Stimulated activated naive B cell treated with anti-CD40 and anti-IgM and Interleukin-4, amounts not matched to agents 10 μg/mL and 1 μg/mL and 100 μg/mL, for 72 hours (primary cell): ENCODE results near the gene CLPTM1L.
"Not testable (repeated sequence)": the region's sequence is repeated elsewhere in the genome, so short reads cannot be mapped to it uniquely, and the experiment has no call there.

Experiments used
- ATAC-seq, 2 donors: fragments of 150-1000 bp; cut with Tn5 transposase; replicated peaks; 2 replicates each; pipeline ENCODE4 v1.10.0; 2021; ENCODE audit warnings: moderate library complexity in 1 of 2
- DNase-seq: peaks from one replicate; pipeline ENCODE4 v3.0.0; 2021
- H3K27ac Mint-ChIP-seq: one replicate; pipeline ENCODE4 v1.8.0; 2022; ENCODE audit warnings: mild to moderate bottlenecking, mixed read lengths
- H3K27me3 Mint-ChIP-seq, 2 donors: one replicate each; pipeline ENCODE4 v1.8.0; 2022; ENCODE audit warnings: mixed read lengths in 2 of 2
- H3K36me3 Mint-ChIP-seq, 2 donors: one replicate each; pipeline ENCODE4 v1.8.0; 2022; ENCODE audit warnings: mixed read lengths in 2 of 2, mild to moderate bottlenecking in 1 of 2
- H3K4me1 Mint-ChIP-seq, 2 donors: one replicate each; pipeline ENCODE4 v1.8.0; 2022; ENCODE audit warnings: mixed read lengths in 2 of 2, mild to moderate bottlenecking in 1 of 2
- H3K4me3 Mint-ChIP-seq, 2 donors: one replicate each; pipeline ENCODE4 v1.8.0; 2022; ENCODE audit warnings: mild to moderate bottlenecking in 2 of 2, mixed read lengths in 2 of 2, moderate library complexity in 1 of 2
- H3K9me3 Mint-ChIP-seq, 2 donors: one replicate each; pipeline ENCODE4 v1.8.0; 2022; ENCODE audit warnings: mixed read lengths in 2 of 2, mild to moderate bottlenecking in 1 of 2

CLPTM1L gene

GRCh38 chr5:1289559-1289958 lies 55.3 kb downstream of the CLPTM1L start:
- not testable (repeated sequence) for ATAC-seq, H3K27ac Mint-ChIP-seq, H3K4me3 Mint-ChIP-seq, H3K4me1 Mint-ChIP-seq, H3K9me3 Mint-ChIP-seq, H3K36me3 Mint-ChIP-seq, DNase-seq
- peaks cover 13 to 23% of the 10 kb centered on the region in 2 donors for H3K27me3 Mint-ChIP-seq

DNA sequence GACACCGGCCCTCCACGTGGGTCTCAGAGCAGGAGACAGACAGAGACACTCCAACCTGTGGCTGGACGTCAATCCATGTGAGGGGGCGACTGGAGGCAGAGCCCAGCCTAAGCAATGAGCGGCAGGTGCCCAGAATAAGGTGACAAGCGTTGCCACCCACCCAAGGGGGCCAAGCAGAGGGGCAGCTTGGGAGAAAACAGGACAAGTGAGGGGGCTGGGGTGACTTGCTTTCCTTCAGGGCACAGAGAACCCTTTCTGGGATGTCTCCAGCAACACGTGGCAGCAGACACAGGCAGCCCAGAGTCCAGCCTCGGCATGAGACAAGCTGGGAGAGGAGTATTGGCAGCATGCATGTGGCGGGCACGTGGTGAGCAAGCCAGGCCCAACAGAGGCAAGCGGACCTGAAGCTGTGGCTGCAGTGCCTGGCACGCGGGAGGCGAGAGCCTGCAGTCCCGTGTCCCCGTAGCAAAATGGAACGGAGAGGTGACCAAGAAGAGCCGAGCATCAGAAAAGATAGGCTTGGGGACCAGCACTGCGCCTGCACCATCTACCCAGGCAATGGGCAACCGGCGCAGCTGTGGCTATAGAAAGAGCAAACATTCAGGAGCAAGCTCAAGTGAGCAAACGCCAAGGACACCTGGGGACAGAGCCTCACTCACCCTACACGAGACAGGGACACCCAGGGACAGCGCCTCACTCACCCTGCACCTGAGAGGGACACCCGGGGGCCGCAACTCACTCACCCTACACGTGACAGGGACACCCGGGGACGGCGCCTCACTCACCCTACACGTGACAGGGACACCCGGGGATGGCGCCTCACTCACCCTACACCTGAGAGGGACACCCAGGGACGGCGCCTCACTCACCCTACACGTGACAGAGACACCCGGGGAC lies 56.2 kb downstream of the CLPTM1L start:
- H3K4me3 Mint-ChIP-seq: no peak overlapping the region
- DNase-seq: no peak

DNA sequence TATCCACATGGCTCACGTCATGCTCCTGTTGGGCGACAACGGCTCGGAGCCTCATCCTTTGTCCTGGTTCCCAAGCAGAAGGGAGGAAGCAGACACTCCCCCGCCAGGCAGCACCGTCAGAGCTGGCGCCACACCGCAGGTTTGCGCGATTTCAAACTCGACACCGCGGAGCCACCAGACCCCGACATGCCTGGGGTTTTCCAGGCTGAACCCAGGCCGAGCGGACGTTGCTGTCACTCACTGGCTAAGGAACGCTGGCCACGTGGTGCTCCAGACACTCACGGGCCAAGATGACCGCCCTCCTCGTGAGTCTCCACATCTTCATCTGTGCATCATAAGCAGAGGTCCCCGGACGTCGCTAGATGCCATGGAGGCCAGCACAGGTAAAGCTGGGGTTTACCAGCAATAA lies 59.0 kb downstream of the CLPTM1L start:
- H3K36me3 Mint-ChIP-seq: peaks cover 5 to 10% of the 10 kb centered on the region in 2 donors
- no peak for ATAC-seq
- DNase-seq: no peak
- H3K4me3 Mint-ChIP-seq: no peak overlapping the region
- H3K4me1 Mint-ChIP-seq: no peaks in the 10 kb centered on the region
- H3K9me3 Mint-ChIP-seq: peaks cover 4 to 5% of the 10 kb centered on the region in 2 donors
- no peak overlapping the region for H3K27ac Mint-ChIP-seq
- H3K27me3 Mint-ChIP-seq: peaks cover 0 to 4% of the 10 kb centered on the region in 2 donors

More for the DNA sequence above, 56.2 kb downstream of the CLPTM1L start:
- peaks cover 10 to 22% of the 10 kb centered on the region in 2 donors for H3K27me3 Mint-ChIP-seq
- peaks cover 5 to 10% of the 10 kb centered on the region in 2 donors for H3K36me3 Mint-ChIP-seq
- peaks cover 4 to 5% of the 10 kb centered on the region in 2 donors for H3K9me3 Mint-ChIP-seq
- no peak for ATAC-seq
- H3K4me1 Mint-ChIP-seq: peaks cover 3 to 4% of the 10 kb centered on the region in 2 donors
- no peak overlapping the region for H3K27ac Mint-ChIP-seq

GRCh38 chr5:1285141-1285540 lies 59.8 kb downstream of the CLPTM1L start:
- no peak overlapping the region for H3K4me3 Mint-ChIP-seq
- peaks cover 4 to 5% of the 10 kb centered on the region in 2 donors for H3K9me3 Mint-ChIP-seq
- H3K27me3 Mint-ChIP-seq: peaks cover 0 to 4% of the 10 kb centered on the region in 2 donors
- H3K36me3 Mint-ChIP-seq: peaks cover 5 to 10% of the 10 kb centered on the region in 2 donors
- no peak overlapping the region for H3K27ac Mint-ChIP-seq
- DNase-seq (no peak), ATAC-seq (no peak)
- no peaks in the 10 kb centered on the region for H3K4me1 Mint-ChIP-seq

GRCh38 chr5:1284336-1284970 lies 60.4 kb downstream of the CLPTM1L start:
- not testable (repeated sequence) for H3K27ac Mint-ChIP-seq, H3K27me3 Mint-ChIP-seq, DNase-seq, H3K36me3 Mint-ChIP-seq, H3K9me3 Mint-ChIP-seq, H3K4me1 Mint-ChIP-seq, ATAC-seq, H3K4me3 Mint-ChIP-seq

DNA sequence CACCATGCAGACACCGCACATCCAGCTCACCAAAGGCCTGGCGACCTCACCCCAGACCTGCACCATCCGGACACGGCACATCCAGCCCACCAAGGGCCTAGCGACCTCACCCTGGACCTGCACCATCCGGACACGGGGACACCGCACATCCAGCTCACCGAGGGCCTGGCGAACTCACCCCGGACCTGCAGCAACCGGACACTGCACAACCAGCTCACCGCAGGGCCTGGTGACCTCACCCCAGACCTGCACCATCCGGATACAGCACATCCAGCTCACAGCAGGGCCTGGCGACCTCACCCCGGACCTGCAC lies 61.2 kb downstream of the CLPTM1L start:
- not testable (repeated sequence) for H3K27me3 Mint-ChIP-seq, DNase-seq, H3K27ac Mint-ChIP-seq, H3K4me3 Mint-ChIP-seq, H3K4me1 Mint-ChIP-seq, H3K9me3 Mint-ChIP-seq, ATAC-seq
- H3K36me3 Mint-ChIP-seq: peaks cover 4 to 10% of the 10 kb centered on the region in 2 donors

DNA sequence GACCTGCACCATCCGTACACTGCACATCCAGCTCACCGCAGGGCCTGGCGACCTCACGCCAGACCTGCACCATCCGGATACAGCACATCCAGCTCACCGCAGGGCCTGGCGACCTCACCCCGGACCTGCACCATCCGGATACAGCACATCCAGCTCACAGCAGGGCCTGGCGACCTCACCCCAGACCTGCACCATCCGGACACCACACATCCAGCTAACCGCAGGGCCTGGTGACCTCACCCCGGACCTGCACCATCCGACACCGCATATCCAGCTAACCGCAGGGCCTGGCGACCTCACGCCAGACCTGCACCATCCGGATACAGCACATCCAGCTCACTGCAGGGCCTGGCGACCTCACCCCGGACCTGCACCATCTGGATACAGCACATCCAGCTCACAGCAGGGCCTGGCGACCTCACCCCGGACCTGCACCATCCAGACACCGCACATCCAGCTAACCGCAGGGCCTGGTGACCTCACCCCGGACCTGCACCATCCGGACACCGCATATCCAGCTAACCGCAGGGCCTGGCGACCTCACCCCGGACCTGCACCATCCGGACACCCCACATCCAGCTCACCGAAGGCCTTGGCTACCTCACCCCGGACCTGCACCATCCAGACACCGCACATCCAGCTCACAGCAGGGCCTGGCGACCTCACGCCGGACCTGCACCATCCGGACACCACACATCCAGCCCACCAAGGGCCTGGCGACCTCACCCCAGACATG lies 61.7 kb downstream of the CLPTM1L start:
- ATAC-seq, DNase-seq, H3K27me3 Mint-ChIP-seq, H3K4me3 Mint-ChIP-seq, H3K4me1 Mint-ChIP-seq, H3K27ac Mint-ChIP-seq, H3K9me3 Mint-ChIP-seq: not testable (repeated sequence)
- peaks cover 1 to 10% of the 10 kb centered on the region in 2 donors for H3K36me3 Mint-ChIP-seq

DNA sequence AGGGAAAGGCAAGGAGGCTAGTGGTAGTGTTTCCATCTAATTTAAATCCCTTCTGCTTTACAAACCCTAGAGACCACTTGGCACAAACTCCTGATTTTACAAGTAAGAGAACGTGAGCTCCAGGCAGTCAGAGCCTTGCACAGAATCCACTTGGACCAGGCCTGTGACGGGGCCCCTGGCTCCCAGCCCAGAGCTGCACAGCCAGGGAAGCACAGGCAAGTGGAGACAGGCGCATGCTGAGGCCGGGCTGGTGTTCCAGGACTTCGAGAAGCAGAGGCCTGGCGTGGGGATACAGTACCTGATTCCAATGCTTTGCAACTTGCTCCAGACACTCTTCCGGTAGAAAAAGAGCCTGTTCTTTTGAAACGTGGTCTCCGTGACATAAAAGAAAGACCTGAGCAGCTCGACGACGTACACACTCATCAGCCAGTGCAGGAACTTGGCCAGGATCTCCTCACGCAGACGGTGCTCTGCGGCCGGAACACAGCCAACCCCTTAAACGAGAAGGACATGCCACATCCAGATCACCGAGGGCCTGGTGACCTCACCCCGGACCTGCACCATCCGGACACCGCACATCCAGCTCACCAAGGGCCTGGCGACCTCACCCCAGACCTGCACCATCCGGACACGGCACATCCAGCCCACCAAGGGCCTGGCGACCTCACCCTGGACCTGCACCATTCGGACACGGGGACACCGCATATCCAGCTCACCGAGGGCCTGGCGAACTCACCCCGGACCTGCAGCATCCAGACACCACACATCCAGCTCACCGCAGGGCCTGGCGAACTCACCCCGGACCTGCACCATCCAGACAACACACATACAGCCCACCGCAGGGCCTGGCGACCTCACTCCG lies 62.5 kb downstream of the CLPTM1L start:
- Mint-ChIP-seq H3K36me3 (peaks cover 0 to 10% of the 10 kb centered on the region in 2 donors), H3K4me1 (no peaks in the 10 kb centered on the region), H3K4me3 (no peak overlapping the region), H3K27me3 (no peaks in the 10 kb centered on the region), H3K9me3 (peaks cover 5% of the 10 kb centered on the region in 2 donors), H3K27ac (peak overlapping the region; percentile 47)
- no peak for DNase-seq
- no peak for ATAC-seq

DNA sequence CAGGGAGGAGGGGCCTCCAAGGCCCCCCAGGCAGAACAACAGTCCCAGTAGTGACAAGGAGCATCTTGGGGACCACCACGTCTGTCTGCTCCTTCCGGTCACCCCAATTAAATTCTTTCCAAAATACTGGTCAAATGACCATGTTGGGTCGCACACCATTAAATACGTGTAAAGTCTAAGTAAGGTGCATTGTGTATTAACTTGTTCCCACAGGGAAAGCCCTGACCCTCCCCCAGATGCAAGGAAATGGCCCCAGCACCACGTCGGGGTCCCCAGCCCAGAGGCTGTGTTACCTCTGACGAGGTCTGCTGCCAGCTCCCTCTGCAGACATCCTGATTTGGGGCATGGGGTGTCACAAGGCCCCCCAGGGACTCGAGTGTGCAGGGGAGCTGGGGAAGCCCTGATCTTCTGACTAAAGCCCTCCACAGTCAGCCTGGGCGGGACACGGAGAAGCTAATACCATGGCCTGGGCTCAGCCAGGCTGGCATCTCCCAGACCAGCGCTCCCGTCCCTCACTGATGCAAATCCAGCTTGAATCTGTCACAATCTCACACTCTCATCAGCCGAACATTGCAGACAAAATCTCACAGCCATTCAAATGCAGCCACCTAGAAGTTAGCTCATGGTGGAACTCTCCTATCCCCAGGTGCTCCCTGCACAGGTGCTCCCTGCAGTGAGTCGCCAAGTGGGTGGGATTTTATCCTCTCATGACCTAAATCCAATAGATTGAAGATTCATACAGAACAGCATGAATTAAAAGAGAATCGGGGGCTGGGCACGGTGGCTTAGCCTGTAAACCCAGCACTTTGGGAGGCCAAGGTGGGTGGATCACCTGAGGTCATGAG lies 63.6 kb downstream of the CLPTM1L start:
- Mint-ChIP-seq H3K4me1 (no peaks in the 10 kb centered on the region), H3K9me3 (peaks cover 5% of the 10 kb centered on the region in 2 donors), H3K27me3 (no peaks in the 10 kb centered on the region), H3K27ac (no peak overlapping the region), H3K4me3 (no peak overlapping the region), H3K36me3 (peaks cover 0 to 10% of the 10 kb centered on the region in 2 donors)
- ATAC-seq: no peak
- DNase-seq: no peak

- H3K36me3 Mint-ChIP-seq: peaks cover 0 to 10% of the 10 kb centered on the region in 2 donors
- no peaks in the 10 kb centered on the region for H3K27me3 Mint-ChIP-seq
- DNase-seq (no peak), ATAC-seq (no peak)
- H3K4me1 Mint-ChIP-seq: no peaks in the 10 kb centered on the region
- H3K27ac Mint-ChIP-seq: no peak overlapping the region
- H3K9me3 Mint-ChIP-seq: peaks cover 5 to 6% of the 10 kb centered on the region in 2 donors
- no peak overlapping the region for H3K4me3 Mint-ChIP-seq
Observed at GRCh38 chr5:1280177-1281037, 64.5 kb downstream of the CLPTM1L start.

DNA sequence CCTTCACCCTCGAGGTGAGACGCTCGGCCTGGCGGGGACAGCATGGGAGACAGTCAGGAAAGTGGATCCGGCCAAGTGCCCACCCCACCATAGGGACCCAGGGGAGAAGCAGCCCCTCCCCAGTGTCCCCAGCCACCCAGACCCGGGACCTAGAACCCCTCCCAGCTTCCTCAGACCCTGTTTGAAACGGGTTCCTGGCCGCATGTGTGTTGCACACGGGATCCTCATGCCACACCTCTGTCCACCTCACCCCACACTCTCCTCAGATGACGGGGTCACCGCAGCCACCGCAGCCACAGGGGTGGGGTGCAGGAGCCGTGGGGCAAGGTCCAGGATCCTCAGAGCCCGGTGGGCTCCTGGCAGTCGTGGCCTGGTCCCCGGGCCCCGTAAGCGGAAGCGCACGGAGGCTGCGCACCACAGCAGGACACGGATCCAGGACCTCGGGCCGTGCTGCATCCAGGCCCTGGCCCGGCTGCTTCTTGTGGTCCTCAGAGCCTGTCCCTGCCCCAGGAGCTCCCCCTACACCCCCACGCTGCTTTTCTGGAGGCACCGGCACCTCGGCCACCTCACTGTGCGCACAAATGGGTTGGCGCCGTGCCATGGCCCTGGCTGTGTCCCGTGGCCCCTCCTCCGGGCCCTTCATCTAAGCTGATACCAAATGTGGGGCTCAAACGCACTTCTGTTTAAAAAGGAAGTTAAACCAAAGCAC lies 65.3 kb downstream of the CLPTM1L start:
- Mint-ChIP-seq H3K9me3 (peaks cover 5 to 6% of the 10 kb centered on the region in 2 donors), H3K4me1 (no peaks in the 10 kb centered on the region), H3K27me3 (no peaks in the 10 kb centered on the region), H3K4me3 (no peak overlapping the region), H3K36me3 (peaks cover 0 to 10% of the 10 kb centered on the region in 2 donors), H3K27ac (no peak overlapping the region)
- no peak for DNase-seq
- ATAC-seq: no peak
